A549 treated with CORT108297 at 1 μM for 4 hours (cell line): Measurements from ENCODE around the gene CRY2. TPM values are rescaled to one million over a fixed set of nuclear protein-coding genes. Genes with fewer than 3 reads are reported as not detected.

Source experiments
- total RNA-seq: library from RNA; stranded (reverse); fragments of 200-300 nt; extraction: Qiagen RNA extraction; gene quantifications from 5 replicates; pipeline ENCODE4 v1.2.3, GENCODE V29; 2022

The CRY2 gene
- 2.7 to 3.8 TPM (median 3.4 TPM) in 5 replicates for total RNA-seq

GRCh38 chr11:45846974-45847910, at the start of gene CRY2:
CRY2 (plus strand) TSS chr11:45847475; CDS start chr11:45847491, 16 bp downstream.

GRCh38 chr11:45804761-45805304, 42.4 kb upstream of the CRY2 start, which contains the start of gene SLC35C1:
SLC35C1 (plus strand) TSS chr11:45805149; CDS start chr11:45805802, 653 bp downstream.

GRCh38 chr11:45885274-45885920, 38.1 kb downstream of the CRY2 start, which contains the start of gene MAPK8IP1:
MAPK8IP1 (plus strand) TSS chr11:45885651; CDS start chr11:45885821, 170 bp downstream.

DNA sequence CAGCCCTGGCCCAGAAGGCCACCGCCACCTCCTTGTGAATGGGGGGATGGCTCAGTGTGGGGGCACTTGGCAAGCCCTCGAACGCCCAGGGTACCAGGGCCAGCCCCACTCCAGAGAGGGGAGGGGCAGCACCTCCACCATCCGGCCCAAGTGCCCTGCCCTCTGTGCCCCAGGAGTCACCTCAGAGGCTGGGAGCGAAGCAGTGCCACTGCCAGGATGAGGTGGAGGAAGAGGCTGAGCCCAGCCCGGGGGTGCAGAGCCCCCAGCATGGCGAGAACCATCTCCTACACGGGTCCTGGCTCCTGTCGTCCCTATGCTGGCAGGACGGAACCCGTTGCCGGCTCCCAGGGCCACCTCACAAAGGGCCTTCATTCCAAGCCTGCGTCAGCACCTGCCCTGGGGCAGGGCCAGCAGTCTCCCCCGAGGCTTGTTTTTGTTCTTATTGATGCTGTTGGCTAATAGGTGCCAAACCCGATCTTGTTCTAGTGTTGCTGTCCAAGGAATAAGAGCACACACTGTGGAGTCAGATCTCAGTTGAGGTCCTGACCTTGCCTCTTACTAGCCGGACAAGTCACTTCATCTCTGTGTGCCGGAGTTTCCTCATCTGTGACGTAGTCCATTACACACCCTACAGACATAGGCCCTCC, 59.8 kb downstream of the CRY2 start, which contains the start of gene FREY1:
Gene FREY1, minus strand, starts transcription at position 307 of the 647 bp plus-strand sequence. Its CDS starts 26 bp downstream, at position 281.

DNA sequence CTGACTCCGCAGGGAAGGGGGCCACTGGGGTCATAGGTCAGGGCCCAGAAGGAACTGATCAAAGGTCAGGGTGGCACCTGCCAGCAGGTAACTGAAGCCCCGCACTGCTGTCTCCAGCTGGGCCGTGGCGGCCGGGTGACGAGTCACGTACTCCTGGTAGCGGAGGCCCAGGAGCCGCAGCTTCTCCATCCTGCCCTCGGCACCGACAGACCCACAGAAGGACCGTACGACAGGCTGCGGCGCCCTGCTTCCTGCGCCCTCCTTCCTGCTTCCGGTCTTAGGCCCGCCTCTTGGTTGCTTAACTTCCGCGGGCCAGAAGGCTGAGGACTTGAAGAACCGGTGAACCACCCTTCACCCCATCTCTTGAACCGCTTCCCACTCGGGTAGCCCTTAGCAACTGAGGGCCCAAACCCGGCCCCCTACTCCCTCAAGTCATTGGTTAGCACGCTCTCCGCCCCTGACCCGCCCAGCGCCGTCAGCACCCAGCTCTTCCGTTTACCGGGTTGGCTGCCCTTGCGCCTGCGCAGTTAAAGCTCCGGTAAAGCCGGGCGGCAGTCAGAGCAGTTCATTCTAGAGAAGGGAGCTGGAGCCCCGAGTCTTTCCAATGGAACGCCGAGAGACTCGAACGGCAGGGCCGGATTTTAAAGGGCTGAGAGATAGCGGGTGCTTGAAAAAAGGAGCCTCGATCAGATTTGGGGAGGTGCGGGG, 70.5 kb downstream of the CRY2 start, which contains the start of gene PEX16:
Gene PEX16, minus strand, starts transcription at position 255 of the 708 bp plus-strand sequence. Its CDS starts 66 bp downstream, at position 189.

GRCh38 chr11:45922425-45923082, 75.3 kb downstream of the CRY2 start, which contains the start of gene LARGE2:
LARGE2 (plus strand) TSS chr11:45922656; CDS start chr11:45922883, 227 bp downstream.

Other genes starting within 250 kb of the CRY2 start
- 1.4 to 1.7 TPM (median 1.7 TPM) in 5 replicates for gene CHST1, start 181.9 kb upstream of the CRY2 start, total RNA-seq
- gene SLC35C1, start 42.3 kb upstream of the CRY2 start, total RNA-seq: 24.7 to 34.1 TPM (median 31.6 TPM) in 5 replicates
- gene MAPK8IP1, start 38.2 kb downstream of the CRY2 start, total RNA-seq: 5.4 to 6.5 TPM (median 6.3 TPM) in 5 replicates
- 0.14 to 1.0 TPM (median 0.45 TPM) in 4 of 5 replicates, not detected in the other for gene FREY1, start 59.8 kb downstream of the CRY2 start, total RNA-seq
- 13.3 to 21.0 TPM (median 19.4 TPM) in 5 replicates for gene PEX16, start 70.4 kb downstream of the CRY2 start, total RNA-seq
- 1.2 to 3.6 TPM (median 2.4 TPM) in 5 replicates for gene LARGE2, start 75.2 kb downstream of the CRY2 start, total RNA-seq